COLO829 (cell line): ENCODE measurements around the gene MFSD11.
"Not testable (repeated sequence)": the region's sequence is repeated elsewhere in the genome, so short reads cannot be mapped to it uniquely, and the experiment has no call there.

Source experiments
- DNase-seq: peaks from one replicate; pipeline ENCODE4 v3.0.0; 2012; ENCODE audit warnings: low spot score

MFSD11 gene

DNA sequence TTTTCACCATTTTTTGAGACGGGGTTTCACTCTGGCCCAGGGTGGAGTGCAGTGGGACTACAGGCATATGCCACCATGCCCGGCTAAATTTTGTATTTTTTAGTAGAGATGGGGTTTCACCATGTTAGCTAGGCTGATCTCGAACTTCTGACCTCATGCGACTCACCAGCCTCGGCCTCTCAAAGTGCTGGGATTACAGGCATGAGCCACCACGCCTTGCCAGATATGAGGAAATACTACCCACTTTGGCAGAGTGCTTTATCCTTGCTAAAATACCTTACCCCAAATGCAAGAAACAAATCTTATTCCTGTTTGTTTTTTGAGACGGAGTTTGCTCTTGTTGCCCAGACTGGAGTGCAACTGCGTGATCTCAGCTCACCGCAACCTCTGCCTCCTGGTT, 67.4 kb downstream of the MFSD11 start:
- no peak for DNase-seq

DNA sequence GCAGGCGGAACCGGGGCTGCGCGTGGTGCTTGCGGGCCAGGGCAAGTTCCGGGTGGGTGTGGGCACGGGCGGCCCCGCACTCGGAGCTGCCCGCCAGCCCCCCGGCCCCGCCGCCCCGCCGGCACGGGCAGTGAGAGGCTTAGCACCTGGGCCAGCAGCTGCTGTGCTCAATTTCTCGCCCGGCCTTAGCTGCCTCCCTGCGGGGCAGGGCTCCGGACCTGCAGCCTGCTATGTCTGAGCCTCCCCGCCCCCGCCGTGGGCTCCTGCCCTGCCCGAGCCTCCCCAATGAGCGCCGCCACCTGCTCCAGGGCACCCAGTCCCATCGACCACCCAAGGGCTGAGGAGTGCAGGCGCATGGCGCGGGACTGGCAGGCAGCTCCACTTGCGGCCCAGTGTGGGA, 68.2 kb downstream of the MFSD11 start:
- not testable (repeated sequence) for DNase-seq

DNA sequence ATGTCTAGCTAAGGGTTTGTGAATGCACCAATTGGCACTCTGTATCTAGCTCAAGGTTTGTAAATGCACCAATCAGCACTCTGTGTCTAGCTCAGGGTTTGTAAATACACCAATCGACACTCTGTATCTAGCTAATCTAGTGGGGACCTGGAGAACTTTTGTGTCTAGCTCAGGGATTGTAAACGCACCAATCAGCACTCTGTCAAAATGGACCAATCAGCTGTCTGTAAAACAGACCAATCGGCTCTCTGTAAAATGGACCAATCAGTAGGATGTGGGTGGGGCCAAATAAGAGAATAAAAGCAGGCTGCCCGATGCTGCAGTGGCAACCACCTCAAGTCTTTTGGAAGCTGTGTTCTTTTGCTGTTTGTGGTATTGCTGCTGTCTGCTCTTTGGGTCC, 68.8 kb downstream of the MFSD11 start:
- not testable (repeated sequence) for DNase-seq

GRCh38 chr17:76808326-76808725, 70.4 kb downstream of the MFSD11 start:
- no peak for DNase-seq

- no peak for DNase-seq
Measured at GRCh38 chr17:76810956-76811355, 73.0 kb downstream of the MFSD11 start.

DNA sequence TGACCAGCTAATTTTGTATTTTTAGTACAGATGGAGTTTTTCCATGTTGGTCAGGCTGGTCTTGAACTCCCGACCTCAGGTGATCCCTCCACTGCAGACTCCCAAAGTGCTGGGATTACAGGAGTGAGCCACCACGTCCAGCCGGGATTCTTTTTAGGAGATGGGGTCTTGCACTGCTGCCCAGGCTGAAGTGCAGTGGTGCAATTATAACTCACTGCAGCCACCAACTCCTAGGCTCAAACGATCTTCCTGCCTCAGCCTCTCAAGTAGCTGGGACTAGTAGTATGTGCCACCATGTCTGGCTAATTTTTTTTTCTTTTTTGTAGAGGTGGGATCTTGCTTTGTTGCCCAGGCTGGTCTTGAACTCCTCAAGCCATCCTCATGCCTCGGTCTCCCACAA, 73.9 kb downstream of the MFSD11 start:
- DNase-seq, result no peak

GRCh38 chr17:76812263-76812662, 74.3 kb downstream of the MFSD11 start:
- no peak for DNase-seq

GRCh38 chr17:76812968-76813367, 75.0 kb downstream of the MFSD11 start:
- no peak for DNase-seq

DNA sequence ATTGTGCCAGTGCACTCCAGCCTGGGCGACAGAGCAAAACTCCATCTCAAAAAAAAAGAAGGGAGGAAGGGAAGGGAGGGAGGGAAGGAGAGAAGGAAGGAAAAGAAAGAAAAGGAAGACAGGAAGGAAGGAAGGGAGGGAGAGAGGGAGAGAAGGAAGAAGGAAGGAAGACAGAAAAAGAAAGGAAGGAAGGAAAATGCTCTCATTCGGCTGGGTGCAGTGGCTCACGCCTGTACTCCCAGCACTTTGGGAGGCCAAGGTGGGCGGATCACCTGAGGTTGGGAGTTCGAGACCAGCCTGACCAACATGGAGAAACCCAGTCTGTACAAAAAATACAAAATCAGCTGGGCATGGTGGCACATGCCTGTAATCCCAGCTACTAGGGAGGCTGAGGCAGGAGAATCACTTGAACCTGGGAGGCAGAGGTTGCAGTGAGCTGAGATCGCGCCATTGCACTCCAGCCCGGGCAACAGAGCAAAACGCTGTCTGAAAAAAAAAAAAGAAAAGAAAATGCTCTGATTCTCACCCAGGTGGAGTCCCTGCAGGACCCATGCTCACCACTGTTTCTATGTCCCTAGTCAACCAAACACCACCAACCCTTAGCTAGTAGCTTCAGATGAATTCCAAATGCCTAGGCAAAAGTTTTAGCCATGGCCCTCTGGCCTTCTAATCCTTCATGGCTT, 78.1 kb downstream of the MFSD11 start:
- DNase-seq, result not testable (repeated sequence)

- peak; percentile 66 for DNase-seq
Measured at GRCh38 chr17:76816590-76817135, 78.7 kb downstream of the MFSD11 start.

DNA sequence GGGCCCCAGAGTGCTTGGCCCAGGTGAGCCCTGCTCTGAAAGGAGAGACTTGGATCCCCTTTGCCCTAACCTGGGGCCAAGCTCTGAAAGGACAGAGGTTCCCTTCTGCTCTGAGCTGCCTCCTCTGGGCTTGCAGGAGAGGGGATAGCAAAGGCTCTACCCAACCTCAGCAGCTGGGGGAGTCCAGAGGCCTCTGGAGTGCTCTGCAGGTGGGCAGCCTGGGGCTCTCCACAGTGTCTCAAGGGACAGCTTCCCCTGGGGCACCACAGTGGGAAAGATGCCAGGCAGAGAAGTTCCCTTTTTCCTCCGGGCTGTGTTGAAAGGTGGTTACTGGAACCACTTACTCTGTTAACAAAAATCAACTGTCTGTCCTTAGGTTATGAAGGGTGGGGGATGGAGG, 82.1 kb downstream of the MFSD11 start:
- no peak for DNase-seq

GRCh38 chr17:76820561-76820960, 82.6 kb downstream of the MFSD11 start:
- no peak for DNase-seq

- DNase-seq, result no peak
Measured at GRCh38 chr17:76822184-76822778, 84.4 kb downstream of the MFSD11 start.

GRCh38 chr17:76824093-76824492, 86.2 kb downstream of the MFSD11 start:
- DNase-seq, result no peak

- no peak for DNase-seq
Measured at GRCh38 chr17:76826330-76827068, 88.6 kb downstream of the MFSD11 start.

DNA sequence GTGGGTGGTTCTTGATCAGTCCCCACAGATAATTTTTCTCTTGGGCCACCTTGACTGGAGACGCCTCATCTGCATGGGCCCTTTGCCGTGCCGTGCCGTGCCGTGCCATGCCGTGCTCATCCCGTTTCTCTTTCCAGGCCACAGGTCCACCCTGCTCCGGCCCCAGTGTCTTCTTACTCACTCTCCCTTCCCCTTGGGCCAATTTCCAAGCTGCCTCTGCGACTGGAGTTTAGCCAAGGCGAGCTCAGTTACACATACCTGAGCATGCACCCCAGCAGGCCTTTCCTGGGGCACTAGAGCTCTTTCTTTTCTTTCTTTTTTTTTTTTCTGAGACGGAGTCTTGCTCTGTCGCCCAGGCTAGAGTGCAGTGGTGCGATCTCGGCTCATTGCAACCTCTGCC, 89.8 kb downstream of the MFSD11 start:
- no peak for DNase-seq
